Erythroblast (primary cell): ENCODE measurements around the gene LRP1.

Experiments
- GATA1 ChIP-seq: IDR thresholded peaks from 2 replicates; pipeline ENCODE4 v1.6.1; 2011; ENCODE audit warnings: low read depth, mild to moderate bottlenecking, control low read depth, low read length, moderate library complexity
- POLR2A ChIP-seq: IDR thresholded peaks from 2 replicates; pipeline ENCODE4 v1.6.1; 2011; ENCODE audit warnings: mild to moderate bottlenecking, low read length

DNA sequence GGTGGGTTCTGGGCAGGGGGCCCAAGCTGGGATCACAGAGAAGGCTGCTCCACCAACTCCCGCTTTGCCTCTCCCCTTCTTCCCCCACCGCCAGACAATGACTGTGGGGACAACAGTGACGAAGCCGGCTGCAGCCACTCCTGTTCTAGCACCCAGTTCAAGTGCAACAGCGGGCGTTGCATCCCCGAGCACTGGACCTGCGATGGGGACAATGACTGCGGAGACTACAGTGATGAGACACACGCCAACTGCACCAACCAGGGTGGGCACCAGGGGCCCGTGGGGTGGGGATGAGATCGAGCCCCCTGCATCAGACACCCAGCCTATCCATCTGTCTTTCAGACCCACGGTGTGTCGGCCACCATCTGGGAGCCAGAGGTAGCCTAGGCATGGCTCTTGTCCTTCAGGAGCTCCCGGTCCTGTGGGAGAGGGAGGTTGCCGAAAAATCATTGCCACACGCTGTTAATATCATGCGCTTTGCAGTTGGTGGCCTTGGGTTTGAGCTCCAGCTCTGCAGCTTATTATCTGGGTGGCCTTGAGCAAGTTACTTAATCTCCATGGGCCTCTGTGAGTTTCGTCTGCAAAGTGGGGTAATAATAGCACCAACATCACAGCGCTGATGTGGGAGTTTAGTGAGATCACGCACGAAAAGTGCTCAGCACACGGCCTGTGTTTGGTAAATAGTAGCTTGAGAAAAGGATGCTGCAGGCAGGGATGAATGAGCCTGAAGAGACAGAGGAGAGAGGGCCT lies 40.9 kb downstream of the LRP1 start:
- TF ChIP-seq POLR2A (no peak), GATA1 (no peak)
